ENCODE results near the gene ATP7B.
"Not testable (repeated sequence)": the region's sequence is repeated elsewhere in the genome, so short reads cannot be mapped to it uniquely, and the experiment has no call there.

Gene ATP7B

DNA sequence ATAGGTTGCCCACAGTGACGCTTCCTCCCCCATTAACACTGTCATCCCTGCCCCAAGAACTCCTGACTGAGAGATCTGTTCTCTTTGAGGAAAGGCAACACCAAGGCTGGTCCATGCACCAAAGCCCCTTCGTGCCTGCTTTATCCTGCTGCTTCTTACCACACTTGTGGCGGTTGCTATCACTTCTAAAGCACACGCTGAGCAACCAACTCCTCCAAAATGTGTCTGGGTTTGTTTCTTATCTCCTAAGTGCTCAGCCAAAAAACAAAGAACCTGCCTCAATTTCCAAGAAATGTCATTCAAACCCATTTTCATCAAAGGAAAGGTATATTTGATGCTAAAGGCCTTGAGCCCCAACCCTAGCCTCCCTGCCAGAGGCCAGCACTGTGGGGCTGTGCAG, 14.6 kb downstream of the ATP7B start:
- no peak for DNase-seq (ENCODE audit: low read depth)
- TF ChIP-seq, protein P1, sequence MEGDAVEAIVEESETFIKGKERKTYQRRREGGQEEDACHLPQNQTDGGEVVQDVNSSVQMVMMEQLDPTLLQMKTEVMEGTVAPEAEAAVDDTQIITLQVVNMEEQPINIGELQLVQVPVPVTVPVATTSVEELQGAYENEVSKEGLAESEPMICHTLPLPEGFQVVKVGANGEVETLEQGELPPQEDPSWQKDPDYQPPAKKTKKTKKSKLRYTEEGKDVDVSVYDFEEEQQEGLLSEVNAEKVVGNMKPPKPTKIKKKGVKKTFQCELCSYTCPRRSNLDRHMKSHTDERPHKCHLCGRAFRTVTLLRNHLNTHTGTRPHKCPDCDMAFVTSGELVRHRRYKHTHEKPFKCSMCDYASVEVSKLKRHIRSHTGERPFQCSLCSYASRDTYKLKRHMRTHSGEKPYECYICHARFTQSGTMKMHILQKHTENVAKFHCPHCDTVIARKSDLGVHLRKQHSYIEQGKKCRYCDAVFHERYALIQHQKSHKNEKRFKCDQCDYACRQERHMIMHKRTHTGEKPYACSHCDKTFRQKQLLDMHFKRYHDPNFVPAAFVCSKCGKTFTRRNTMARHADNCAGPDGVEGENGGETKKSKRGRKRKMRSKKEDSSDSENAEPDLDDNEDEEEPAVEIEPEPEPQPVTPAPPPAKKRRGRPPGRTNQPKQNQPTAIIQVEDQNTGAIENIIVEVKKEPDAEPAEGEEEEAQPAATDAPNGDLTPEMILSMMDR (IDR thresholded peaks at IDR 0.05; ENCODE audit: control insufficient read depth, extremely low read depth, insufficient read depth) = no peak
- H3K4me3 ChIP-seq (ENCODE audit: low read depth, low read length) = no peak overlapping the region

DNA sequence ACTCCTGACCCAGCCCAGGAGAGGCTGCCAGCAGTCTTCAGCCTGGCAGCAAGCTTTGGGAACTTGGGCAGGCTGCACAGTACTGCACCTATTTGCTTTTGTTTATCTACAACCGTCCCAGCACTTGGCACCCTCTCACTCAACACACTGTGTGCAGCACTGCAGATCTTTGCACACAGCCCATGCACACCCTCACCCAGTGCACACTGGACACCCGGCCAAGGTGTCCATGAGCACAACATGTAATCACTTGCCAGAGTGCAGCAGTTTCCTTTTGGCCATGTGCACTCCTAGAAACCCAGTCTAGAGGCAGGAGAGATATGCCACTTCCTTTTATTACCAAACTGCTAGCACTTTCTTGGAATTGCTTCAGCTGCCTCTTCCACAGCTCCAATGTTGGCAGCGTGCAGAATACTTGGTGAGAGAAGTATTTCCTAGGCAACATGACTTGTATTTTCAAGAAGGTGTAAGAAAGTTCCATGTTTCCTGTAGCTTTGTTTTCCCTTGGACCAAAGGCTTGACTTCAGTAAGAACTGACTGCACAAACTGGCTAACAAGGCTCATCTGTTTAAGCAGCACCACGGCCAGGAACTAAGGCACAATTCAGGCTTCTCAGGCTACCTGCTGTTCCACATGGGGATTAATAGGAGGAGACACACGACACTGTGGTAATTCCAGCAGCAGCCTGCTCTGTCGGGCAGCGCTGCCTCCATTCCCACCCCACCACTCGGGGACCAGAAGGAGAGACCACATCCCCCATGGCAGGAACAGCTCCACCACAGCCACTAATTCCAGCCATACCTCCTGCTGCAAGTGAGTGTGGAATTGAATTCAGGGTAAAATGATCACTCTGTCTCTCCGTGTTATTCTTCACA, 15.3 kb downstream of the ATP7B start:
- DNase-seq (ENCODE audit: low read depth) = peak; percentile 78
- TF ChIP-seq, protein P1 (IDR thresholded peaks at IDR 0.05; ENCODE audit: control insufficient read depth, extremely low read depth, insufficient read depth) = no peak
- peak overlapping the region; percentile 31 for H3K4me3 ChIP-seq (ENCODE audit: low read depth, low read length)

DNA sequence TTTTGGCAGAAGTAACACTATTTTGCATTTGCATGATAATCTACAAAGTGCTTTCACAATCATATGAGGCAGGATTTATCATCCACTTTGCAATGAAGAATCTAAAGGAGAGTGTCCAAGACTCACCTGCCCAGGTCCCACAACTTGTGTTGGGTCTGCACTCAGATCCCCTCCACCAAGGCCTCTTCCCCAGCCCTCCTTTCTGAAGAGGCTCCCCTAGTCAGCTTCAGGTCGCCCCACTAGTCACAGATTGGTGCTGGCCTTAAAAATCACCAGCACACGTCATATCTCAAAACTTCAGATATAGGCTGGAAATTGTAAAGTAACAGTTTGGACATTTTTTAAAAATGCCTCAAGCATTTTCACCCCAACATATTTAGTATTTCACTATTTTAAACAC, 17.5 kb downstream of the ATP7B start:
- DNase-seq (ENCODE audit: low read depth) = no peak
- no peak overlapping the region for H3K4me3 ChIP-seq (ENCODE audit: low read depth, low read length)
- TF ChIP-seq, protein P1 (IDR thresholded peaks at IDR 0.05; ENCODE audit: control insufficient read depth, extremely low read depth, insufficient read depth) = no peak

DNA sequence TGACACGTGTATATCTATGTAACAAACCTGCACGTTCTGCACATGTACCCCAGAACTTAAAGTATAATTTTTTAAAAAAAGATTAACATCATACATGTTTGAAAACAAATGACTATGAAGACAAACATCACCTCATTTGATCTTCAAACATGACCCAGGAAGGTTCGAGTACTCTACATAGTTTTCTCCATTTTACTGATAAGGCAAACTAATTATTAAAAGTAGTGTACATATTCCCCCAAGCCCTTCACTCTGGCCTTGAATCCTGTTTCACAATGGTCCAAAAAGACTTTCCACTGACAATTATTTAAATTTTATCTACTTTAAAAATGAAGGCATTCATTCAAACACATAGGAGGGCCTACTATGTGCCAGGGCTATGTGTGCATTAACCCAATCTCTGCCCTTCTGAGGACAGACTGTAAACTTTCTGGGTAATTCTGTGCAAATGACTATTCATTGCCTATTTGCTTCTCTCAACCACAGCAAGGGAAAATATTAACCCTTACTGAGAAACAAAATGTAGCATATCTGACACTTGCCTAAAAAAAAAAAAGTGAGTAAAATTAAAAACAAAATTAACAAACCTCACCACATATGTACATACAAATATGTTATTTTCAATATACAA, 22.1 kb downstream of the ATP7B start:
- TF ChIP-seq, protein P1 (IDR thresholded peaks at IDR 0.05; ENCODE audit: control insufficient read depth, extremely low read depth, insufficient read depth) = no peak

DNA sequence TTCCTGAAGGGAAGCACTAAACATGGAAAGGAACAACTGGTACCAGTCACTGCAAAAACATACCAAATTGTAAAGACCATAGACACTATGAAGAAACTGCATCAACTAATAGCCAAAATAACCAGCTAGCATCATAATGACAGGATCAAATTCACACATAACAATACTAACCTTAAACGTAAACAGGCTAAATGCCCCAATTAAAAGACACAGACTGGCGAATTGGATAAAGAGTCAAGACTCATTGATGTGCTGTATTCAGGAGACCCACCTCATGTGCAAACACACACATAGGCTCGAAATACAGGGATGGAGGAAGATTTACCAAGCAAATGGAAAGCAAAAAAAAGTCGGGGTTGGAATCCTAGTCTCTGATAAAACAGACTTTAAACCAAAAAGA, 26.3 kb downstream of the ATP7B start:
- not testable (repeated sequence) for DNase-seq (ENCODE audit: low read depth); H3K4me3 ChIP-seq (ENCODE audit: low read depth, low read length)

More for the DNA sequence above, 22.1 kb downstream of the ATP7B start:
- no peak for DNase-seq (ENCODE audit: low read depth)
- no peak overlapping the region for H3K4me3 ChIP-seq (ENCODE audit: low read depth, low read length)

DNA sequence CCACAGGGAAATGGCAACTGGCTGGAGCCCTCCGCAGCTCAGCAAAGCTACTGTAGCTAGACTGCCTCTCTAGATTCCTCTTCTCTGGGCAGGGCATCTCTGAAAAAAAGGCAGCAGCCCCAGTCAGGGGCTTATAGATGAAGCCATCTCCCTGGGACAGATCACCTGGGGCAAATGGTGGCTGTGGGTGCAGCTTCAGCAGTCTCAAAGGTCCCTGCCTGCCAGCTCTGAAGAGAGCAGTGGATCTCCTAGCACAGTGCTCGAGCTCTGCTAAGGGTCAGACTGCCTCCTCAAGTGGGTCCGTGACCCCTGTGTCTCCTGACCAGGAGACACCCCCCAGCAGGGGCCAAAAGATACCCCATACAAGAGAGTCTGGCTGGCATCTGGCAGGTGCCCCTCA, 28.0 kb downstream of the ATP7B start:
- not testable (repeated sequence) for H3K4me3 ChIP-seq (ENCODE audit: low read depth, low read length); DNase-seq (ENCODE audit: low read depth)

DNA sequence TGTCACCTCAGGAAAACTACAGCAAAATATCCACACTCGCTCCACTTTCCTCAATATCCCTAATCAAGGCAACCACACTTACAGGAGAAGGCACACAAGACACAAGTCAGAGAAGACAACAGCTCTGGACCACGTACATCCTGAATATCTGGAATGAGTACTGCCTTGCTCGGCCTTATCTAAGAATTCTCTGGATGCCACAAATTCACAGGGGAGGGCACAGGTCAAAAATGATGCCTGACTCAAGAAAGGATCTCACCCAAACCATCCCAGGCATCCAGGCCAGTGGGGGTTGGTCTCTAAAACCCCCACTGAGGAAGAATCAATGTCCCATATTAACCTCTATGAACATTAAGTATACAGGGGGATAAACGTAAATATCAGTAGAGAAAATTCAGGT, 29.9 kb downstream of the ATP7B start:
- H3K4me3 ChIP-seq (ENCODE audit: low read depth, low read length) = no peak overlapping the region
- TF ChIP-seq, protein P1 (IDR thresholded peaks at IDR 0.05; ENCODE audit: control insufficient read depth, extremely low read depth, insufficient read depth) = no peak
- DNase-seq (ENCODE audit: low read depth) = no peak

DNA sequence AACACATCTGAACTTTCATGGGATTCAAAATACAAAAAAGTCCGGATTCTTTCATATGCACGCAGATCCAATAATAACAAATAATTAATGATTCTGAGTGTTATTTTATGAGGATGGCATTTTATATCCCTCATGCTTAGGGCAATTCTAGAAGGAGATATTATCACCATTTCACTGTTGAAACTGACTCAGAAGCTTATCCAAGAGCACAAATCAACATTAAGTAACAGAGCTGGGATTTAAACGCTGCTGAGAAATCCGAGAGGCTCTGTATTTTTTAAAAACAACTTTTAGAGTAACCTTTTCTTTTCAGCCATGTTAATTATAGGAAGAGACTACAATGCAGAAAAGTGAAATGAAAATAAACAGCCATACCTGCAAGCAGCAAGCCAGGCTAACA, 30.3 kb downstream of the ATP7B start:
- DNase-seq (ENCODE audit: low read depth) = no peak
- TF ChIP-seq, protein P1 (IDR thresholded peaks at IDR 0.05; ENCODE audit: control insufficient read depth, extremely low read depth, insufficient read depth) = no peak
- H3K4me3 ChIP-seq (ENCODE audit: low read depth, low read length) = no peak overlapping the region

Data from LNCaP clone FGC (cell line).